SJCRH30 (cell line): ENCODE measurements around the gene JADE2. TPM values are rescaled to one million over a fixed set of nuclear protein-coding genes. Genes with fewer than 3 reads are reported as not detected.

Experiments
- DNase-seq, 2 experiments: peaks; one replicate each; pipeline ENCODE4 v3.0.0-alpha.2; 2015 to 2020
- H3K27ac ChIP-seq: fragments of 250-450 bp; sonication (Bioruptor Pico); 2 replicates; pipeline ENCODE4 v1.5.1; 2020; ENCODE audit warnings: mild to moderate bottlenecking, moderate library complexity
- H3K27me3 ChIP-seq: fragments of 250-450 bp; sonication (Bioruptor Pico); 2 replicates; pipeline ENCODE4 v1.5.1; 2020; ENCODE audit warnings: mild to moderate bottlenecking, moderate library complexity
- H3K36me3 ChIP-seq: fragments of 250-450 bp; sonication (Bioruptor Pico); 2 replicates; pipeline ENCODE4 v1.5.1; 2020; ENCODE audit warnings: mild to moderate bottlenecking, moderate library complexity
- H3K4me1 ChIP-seq: fragments of 250-450 bp; sonication (Bioruptor Pico); 2 replicates; pipeline ENCODE4 v1.5.1; 2020; ENCODE audit warnings: mild to moderate bottlenecking, moderate library complexity
- H3K4me3 ChIP-seq: fragments of 250-450 bp; sonication (Bioruptor Pico); 2 replicates; pipeline ENCODE4 v1.5.1; 2020; ENCODE audit warnings: mild to moderate bottlenecking, moderate library complexity
- H3K9me3 ChIP-seq: fragments of 250-450 bp; sonication (Bioruptor Pico); replicated peaks from 2 replicates; pipeline ENCODE4 v1.5.1; 2020; ENCODE audit warnings: mild to moderate bottlenecking, moderate library complexity
- total RNA-seq: library from RNA; depleted of rRNA; stranded (reverse); fragments of >200 nt; shearing (Covaris generic); gene quantifications from 2 replicates; pipeline ENCODE4 v1.2.3, GENCODE V29; 2014

The JADE2 gene
- total RNA-seq, 1 experiment from 2014 or later = 1.6 TPM

DNA sequence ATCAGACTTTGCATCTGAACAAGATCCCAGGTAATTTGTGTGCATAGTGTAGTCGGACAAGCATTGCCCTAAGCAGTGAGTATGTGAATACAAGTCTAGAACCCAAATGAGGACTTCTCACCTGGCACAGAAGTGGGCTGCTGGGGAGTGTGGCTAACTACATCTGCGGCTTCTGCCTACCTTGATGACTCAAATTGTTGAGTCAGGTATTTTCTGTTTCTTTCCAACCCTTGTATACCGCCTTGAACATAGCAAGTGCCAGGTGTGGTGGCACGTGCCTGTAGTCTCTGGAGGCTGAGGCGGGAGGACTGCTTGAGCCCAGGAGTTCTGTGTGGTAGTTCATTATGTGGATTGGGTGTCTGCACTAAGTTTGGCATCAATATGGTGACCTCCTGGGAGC lies 7.9 kb upstream of the JADE2 start:
- Histone ChIP-seq H3K4me1 (no peaks in the 10 kb centered on the region), H3K27me3 (no peaks in the 10 kb centered on the region), H3K36me3 (no peaks in the 10 kb centered on the region), H3K27ac (no peak overlapping the region), H3K9me3 (no peaks in the 10 kb centered on the region), H3K4me3 (no peak overlapping the region)
- DNase-seq = no peak

DNA sequence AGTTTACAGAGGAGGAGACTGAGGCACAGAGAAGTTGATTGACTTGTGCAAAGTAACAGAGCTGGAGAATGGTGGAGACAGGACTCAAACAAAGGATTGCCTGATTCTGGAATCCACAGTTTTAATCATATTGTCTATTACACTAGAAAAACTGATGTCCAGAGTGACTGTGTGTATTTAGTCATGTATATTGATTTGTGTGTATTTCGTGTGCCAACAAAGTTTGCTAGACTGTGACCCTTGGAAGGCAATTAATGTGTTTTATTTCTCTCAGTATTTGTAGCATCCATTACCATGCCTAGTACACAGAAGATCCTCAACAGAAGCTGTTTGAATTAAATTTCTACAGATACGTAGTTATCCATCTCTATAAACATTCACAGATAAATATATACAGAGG lies 5.5 kb upstream of the JADE2 start:
- no peak overlapping the region for H3K4me3 ChIP-seq
- H3K36me3 ChIP-seq = no peaks in the 10 kb centered on the region
- no peak overlapping the region for H3K27ac ChIP-seq
- no peak for DNase-seq
- H3K4me1 ChIP-seq = peaks cover 3% of the 10 kb centered on the region; the same call in 1 of the 2 replicates
- peaks cover 8% of the 10 kb centered on the region; the same call in 1 of the 2 replicates for H3K27me3 ChIP-seq
- no peaks in the 10 kb centered on the region for H3K9me3 ChIP-seq

DNA sequence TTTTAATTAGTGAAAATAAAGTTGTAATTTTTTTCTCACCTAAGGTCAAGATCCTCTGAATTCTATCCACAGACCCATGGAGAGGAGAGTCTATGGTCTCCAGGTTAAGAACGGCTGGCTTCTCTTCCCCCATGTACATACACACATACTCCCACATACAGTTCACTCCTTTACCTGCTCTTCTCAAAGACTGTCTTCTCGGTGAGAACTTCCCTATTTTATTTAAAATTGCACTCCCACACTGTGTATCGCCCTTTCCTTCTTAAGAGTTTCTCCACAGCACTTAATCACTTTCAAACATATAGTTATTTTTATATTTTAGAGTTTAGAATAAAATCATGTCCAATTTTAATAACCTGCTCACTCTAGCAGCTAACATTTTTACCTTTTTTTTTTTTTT lies 3.6 kb upstream of the JADE2 start:
- peaks cover 8% of the 10 kb centered on the region; the same call in 1 of the 2 replicates for H3K27me3 ChIP-seq
- H3K9me3 ChIP-seq = no peaks in the 10 kb centered on the region
- H3K27ac ChIP-seq = no peak overlapping the region
- no peaks in the 10 kb centered on the region for H3K36me3 ChIP-seq
- no peak for DNase-seq
- H3K4me1 ChIP-seq = peaks cover 3% of the 10 kb centered on the region; the same call in 1 of the 2 replicates
- no peak overlapping the region for H3K4me3 ChIP-seq

DNA sequence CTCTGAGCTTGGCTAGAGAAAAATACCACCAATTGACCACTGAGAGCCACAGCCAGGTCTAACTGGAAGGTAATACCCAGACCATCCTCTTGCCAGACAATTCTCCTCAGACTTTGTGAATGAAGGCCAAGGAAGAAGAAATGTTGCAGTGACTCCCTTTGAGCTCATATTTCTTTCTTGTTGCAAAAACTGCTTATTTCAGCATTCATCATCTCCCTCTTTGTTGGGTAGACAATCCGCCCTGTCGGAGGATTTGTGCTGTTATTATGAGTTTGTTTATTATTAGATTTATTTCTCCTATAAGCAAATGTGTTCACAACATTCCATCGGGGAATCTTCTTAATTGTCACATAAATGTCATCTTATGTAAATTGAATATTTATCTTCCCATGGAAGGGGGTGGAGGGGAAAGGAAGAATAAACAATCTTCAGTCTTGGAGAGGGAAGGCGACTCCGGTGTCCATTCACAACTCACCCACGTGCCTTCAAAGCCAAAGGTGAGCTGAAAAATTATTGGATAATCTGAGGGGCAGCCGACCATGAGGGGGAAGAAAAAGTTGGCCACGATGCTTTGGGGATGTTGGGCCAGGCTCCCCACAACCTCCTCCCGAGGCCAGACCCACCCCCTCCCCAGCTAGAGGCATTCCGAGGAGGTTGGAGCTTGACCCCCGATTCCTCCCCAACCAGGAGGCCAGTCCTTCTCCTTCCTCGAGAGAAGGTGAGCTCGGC lies 1.8 kb upstream of the JADE2 start:
- Histone ChIP-seq H3K4me3 (peak overlapping the region; percentile 58), H3K36me3 (no peaks in the 10 kb centered on the region), H3K27me3 (peaks cover 8% of the 10 kb centered on the region; the same call in 1 of the 2 replicates), H3K4me1 (peaks cover 3% of the 10 kb centered on the region; the same call in 1 of the 2 replicates), H3K9me3 (no peaks in the 10 kb centered on the region), H3K27ac (no peak overlapping the region)
- DNase-seq = no peak

DNA sequence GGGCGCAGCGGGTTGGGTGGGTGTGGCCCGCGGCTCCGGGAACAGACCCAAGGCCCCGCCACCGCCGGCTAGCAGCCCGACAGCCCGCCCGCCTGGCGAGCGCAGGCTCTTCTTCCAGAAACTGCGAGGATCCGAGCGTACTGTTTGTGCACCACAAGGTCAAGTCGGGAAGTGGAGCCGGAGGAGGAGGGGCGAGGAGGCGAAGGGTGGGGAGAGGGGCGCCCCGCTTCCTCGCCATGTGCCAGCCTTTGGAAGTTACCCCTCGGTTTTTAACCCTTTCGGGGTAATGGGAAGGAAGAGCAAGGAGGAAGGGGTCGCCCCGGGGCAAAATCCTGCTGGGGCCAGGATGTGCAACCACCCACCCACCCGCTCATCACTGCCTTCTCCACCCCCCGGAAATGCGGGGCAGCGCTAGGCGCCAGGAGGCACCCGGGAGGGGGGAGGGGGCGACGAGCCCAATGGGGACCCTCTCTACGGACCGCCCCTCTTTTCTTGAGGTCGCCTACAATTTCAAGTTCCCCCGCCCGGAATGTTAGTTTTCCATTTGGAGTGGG lies 1.1 kb upstream of the JADE2 start:
- H3K9me3 ChIP-seq = no peaks in the 10 kb centered on the region
- peaks cover 3% of the 10 kb centered on the region; the same call in 1 of the 2 replicates for H3K4me1 ChIP-seq
- peak; percentile 40 to 50 for DNase-seq
- H3K27me3 ChIP-seq = peaks cover 8% of the 10 kb centered on the region; the same call in 1 of the 2 replicates
- H3K27ac ChIP-seq = no peak overlapping the region
- H3K4me3 ChIP-seq = peak overlapping the region; percentile 58
- no peaks in the 10 kb centered on the region for H3K36me3 ChIP-seq

DNA sequence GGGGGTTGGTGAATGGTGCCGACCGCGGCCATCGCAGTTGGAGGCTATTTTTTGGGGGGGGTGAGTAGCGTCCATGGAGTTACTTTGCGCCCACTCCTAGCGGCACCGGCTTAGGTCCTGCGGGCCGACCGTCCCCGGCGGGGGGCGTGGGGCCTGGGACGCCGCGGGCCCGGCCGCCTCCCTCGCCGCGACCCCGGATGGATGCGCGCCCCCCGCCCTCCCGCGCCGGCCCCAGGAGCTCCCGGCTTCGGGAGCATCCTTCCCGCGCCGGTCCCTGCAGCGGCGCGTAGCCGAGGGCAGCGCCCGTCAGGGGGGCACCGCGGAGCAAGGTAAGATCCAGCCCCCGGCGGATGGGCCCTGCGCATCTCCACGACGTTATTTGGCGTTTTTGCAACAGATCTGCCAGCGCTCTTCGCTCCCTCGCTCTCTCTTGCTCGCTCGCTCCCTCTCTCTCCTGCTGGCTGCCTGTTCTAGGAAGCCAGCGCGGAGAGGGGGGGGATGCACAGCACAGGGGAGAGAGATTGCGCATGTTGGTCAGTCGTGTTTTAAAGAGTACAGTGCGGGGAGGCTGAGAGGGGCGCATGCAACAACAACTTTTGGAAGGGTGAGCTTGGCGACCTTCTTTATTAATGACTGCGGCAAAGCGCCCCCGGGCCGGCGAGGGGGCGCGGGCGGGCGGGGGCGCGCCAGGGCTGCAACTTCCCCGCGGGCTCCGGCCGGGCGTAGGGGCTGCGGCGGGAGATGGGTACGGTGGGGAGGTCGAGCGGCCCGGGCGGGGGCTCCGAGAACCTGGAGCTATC lies 413 bp downstream of the JADE2 start:
- H3K27ac ChIP-seq = no peak overlapping the region
- peaks cover 3% of the 10 kb centered on the region; the same call in 1 of the 2 replicates for H3K4me1 ChIP-seq
- DNase-seq = peak; percentile 62 to 63
- H3K27me3 ChIP-seq = peaks cover 21% of the 10 kb centered on the region; the same call in 1 of the 2 replicates
- H3K9me3 ChIP-seq = no peaks in the 10 kb centered on the region
- peak overlapping the region; percentile 58 for H3K4me3 ChIP-seq
- H3K36me3 ChIP-seq = no peaks in the 10 kb centered on the region

DNA sequence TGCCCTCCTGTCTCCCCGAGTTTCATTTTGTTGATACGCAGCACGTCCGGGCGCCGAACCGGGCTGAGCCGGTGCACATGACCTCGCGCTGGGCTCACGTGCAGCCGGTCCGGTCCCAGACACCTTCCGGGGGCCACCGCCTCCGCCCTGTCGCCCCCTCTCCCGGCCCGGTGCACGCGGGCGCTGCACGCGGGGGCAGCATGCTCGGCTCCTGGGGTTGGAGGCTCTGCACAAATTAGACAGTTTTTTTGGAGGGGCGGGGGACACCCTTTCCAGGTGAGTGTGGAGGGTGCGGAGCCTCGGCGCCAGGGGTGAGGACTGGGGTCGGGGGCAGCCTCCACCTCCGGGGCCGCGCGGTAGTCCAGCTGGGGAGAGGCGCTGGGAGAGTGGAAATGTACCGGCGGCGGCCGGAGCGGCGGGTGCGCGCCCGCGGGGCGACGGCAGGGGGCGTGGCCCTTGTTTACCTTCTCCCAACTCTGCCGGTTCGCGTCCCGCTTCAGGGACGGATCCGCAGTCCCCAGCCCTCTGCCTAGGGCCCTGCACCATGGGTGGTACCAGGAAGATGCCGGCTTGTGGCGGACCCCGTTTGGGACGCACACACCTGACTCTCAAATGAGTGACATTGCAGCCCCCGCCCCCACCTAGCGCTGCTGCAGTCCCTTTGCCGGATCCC lies 1.1 kb downstream of the JADE2 start:
- Histone ChIP-seq H3K9me3 (no peaks in the 10 kb centered on the region), H3K36me3 (no peaks in the 10 kb centered on the region), H3K27me3 (peaks cover 23% of the 10 kb centered on the region; the same call in 1 of the 2 replicates), H3K27ac (no peak overlapping the region), H3K4me3 (peak overlapping the region; percentile 58), H3K4me1 (peaks cover 3% of the 10 kb centered on the region; the same call in 1 of the 2 replicates)
- DNase-seq = peak; percentile 66 to 69

DNA sequence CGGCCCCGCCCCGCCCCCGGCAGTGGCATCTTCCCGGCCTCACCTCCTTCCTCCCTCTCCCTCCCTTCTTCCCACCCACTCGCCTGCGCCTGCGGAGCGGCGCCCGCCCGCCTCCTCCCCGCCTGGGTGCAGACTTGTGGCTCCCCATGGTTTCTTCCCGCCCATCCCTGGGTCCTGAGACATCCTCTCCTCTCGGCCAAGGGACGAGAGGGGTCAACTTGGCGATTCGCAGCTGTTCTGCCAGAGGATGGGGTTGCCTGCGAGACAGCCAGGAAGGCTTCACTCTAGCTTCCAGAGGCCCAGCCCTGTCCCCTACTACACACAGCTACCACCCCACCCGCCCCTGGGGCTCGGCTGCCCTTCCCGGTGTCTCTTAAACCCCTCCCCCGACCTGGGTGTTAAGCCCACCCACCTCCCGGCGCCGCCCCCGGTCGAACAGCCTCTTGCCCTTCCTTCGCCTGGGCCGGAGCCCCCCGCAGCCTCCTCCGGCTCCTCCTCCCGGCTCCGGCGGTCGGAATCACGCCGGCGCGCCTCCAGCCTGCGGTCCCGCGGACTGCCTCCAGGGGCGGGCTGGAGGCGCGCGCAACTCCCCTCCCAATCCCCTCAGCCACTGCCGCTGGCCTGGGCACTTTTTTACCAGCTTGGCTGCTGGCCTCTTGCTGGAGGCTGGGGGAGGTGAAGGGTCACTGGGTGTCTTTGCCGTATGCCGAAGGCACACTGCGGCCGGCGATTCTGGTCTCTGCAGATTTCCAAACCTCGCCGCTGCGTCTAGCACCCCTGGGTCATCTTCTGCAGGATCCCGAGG lies 1.9 kb downstream of the JADE2 start:
- Histone ChIP-seq H3K9me3 (no peaks in the 10 kb centered on the region), H3K36me3 (no peaks in the 10 kb centered on the region), H3K27ac (no peak overlapping the region), H3K4me3 (peak overlapping the region; percentile 58), H3K27me3 (peaks cover 23% of the 10 kb centered on the region; the same call in 1 of the 2 replicates), H3K4me1 (peaks cover 3% of the 10 kb centered on the region; the same call in 1 of the 2 replicates)
- peak; percentile 87 to 90 for DNase-seq

DNA sequence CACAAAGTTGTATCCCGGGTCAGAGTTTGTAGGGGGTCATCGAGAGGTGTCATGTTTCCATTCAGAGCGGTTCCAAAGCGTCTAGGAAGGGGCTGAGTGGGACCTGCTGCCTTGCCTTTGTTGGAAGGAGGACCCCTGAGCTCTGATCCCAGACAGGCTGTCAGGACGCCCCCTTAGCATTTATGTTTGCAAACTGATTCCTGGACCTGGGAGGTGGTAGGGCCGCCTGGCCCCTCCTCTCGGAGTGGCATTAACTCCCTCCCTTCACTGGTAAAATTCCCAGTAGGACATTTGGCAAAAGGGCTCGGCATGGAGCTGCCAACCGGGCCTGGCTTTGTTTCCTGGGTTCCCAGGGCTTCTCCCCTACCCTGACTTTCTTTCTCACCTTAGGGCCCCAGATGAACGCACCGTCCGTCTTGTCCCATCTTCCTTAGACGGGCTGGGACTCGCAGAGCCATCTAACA lies 2.5 kb downstream of the JADE2 start:
- Histone ChIP-seq H3K27me3 (peaks cover 23% of the 10 kb centered on the region; the same call in 1 of the 2 replicates), H3K36me3 (no peaks in the 10 kb centered on the region), H3K27ac (no peak overlapping the region), H3K4me1 (peaks cover 3% of the 10 kb centered on the region; the same call in 1 of the 2 replicates), H3K4me3 (peak overlapping the region; percentile 58), H3K9me3 (no peaks in the 10 kb centered on the region)
- no peak for DNase-seq

DNA sequence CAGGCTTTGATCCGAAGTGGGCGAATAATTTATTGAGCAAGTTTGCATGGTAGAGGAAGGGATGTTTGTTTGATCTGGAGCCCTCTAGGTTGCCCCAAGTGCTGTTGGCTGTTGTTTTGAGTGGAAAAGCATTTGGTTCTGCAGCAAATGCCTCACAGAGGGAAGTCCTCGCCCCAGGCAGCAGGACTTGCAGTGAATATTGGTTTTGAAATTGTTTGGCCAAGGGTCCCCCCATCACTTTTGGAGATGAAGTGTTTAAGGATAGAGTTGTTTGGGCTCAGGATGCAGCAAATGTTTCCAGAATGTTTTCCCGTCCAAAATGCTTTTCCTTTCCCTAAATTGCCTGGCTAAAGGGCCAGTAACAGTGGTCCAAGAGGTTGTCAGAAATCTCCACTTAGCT lies 3.1 kb downstream of the JADE2 start:
- Histone ChIP-seq H3K27me3 (peaks cover 23% of the 10 kb centered on the region; the same call in 1 of the 2 replicates), H3K27ac (no peak overlapping the region), H3K4me3 (no peak overlapping the region), H3K9me3 (no peaks in the 10 kb centered on the region), H3K36me3 (no peaks in the 10 kb centered on the region), H3K4me1 (peaks cover 3% of the 10 kb centered on the region; the same call in 1 of the 2 replicates)
- DNase-seq = no peak

DNA sequence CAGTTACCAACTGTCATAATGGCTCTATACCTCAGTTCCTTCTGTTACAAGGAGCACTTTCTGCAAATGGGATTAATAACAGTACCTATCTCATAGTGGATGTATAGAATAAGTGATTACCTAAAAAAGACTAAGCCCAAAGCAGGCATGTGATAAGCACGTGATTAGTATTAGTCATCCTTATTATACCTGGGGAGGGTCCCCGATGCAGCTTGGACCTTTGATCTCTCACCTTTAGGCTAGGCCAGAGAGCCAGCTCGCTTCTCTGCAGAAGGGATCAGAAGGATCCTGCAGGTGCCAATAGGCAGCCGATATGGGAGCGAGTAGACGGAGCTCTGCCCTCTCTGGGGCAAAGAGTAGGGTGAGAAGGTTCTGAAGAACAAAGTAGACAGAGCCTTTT lies 4.0 kb downstream of the JADE2 start:
- no peak overlapping the region for H3K4me3 ChIP-seq
- no peaks in the 10 kb centered on the region for H3K36me3 ChIP-seq
- H3K9me3 ChIP-seq = no peaks in the 10 kb centered on the region
- H3K4me1 ChIP-seq = no peaks in the 10 kb centered on the region
- H3K27ac ChIP-seq = no peak overlapping the region
- DNase-seq = no peak
- H3K27me3 ChIP-seq = peaks cover 20% of the 10 kb centered on the region; the same call in 1 of the 2 replicates

DNA sequence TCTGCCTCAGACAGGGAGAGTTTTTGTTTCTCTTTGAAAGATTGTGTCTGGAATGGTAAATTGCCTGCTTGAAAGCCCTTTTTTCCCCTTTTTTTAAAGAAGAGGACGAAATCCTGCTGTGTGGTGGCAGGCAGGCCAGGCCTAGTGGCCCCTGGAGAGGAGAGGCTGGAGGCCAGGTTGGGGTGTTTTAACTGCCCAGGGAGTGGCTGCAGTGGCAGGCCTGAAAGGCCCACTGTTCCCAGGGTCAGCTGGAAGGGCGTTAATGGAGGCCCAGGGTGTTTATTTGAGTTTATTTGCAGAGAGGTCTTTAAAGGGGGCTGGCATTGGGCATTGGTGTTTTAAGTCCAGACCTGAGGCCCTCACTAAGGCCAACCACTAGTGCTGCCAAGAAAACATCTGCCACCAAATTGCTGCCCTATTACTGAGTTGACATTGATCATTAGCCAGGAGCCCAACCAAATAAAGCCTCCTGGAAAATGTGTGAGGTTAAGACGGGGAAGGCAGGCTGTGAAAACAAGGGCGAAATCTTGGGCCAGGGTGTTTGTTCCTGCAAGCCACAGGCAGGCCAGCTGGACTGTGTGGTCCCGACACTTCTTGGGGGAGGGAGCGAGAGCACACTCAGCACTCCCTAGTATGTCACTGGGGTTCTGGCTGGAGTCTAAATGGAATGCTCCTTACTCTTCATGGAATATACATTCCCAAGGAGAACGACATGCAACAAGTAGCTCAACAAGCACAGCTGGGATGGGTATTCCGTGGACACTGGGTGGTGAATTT lies 5.0 kb downstream of the JADE2 start:
- Histone ChIP-seq H3K27ac (no peak overlapping the region), H3K9me3 (no peaks in the 10 kb centered on the region), H3K4me1 (no peaks in the 10 kb centered on the region), H3K36me3 (no peaks in the 10 kb centered on the region), H3K4me3 (no peak overlapping the region), H3K27me3 (peaks cover 20% of the 10 kb centered on the region; the same call in 1 of the 2 replicates)
- no peak for DNase-seq
